ENCODE results near the gene ZNF526. TPM values are rescaled to one million over a fixed set of nuclear protein-coding genes. Genes with fewer than 3 reads are reported as not detected.
A peak's percentile ranks its signal among the peaks of the same experiment; 100 is the strongest.

ZNF526 gene
- total RNA-seq, 1 experiment from 2014 or later: 5.1 TPM

- H3K27ac ChIP-seq (ENCODE audit: low read length): no peak overlapping the region
- H3K36me3 ChIP-seq (ENCODE audit: low read depth, low read length): no peaks in the 10 kb centered on the region
- no peak overlapping the region for H3K4me2 ChIP-seq (ENCODE audit: low read length)
- intact Hi-C loops (cut with micrococcal nuclease): no loop called here
- CTCF ChIA-PET: interaction anchor here (0.8 to 1.4 kb wide), 3 partner anchors 24 to 150 kb away, joined by 3 read pairs; no protein-coding TSS in a partner anchor
- DNase-seq: peak; percentile 63
- no TSS peak for BruUV-seq (replicated peaks)
- H3K9me2 ChIP-seq (replicated peaks; ENCODE audit: low read length): no peaks in the 10 kb centered on the region
- peaks cover 25% of the 10 kb centered on the region for H3K79me2 ChIP-seq (ENCODE audit: low read length)
- H3K27me3 ChIP-seq (ENCODE audit: low read length): no peaks in the 10 kb centered on the region
- H3K4me1 ChIP-seq (ENCODE audit: insufficient read depth, low read length): peaks cover 1% of the 10 kb centered on the region
- TF ChIP-seq CTCF (conservative IDR thresholded peaks at IDR 0.05; ENCODE audit: low read depth, low read length): peak; percentile 60
- TF ChIP-seq EZH2phosphoT487 (IDR thresholded peaks at IDR 0.05; ENCODE audit: borderline replicate concordance, low read length): no peak
- TF ChIP-seq EZH2 (IDR thresholded peaks at IDR 0.05; ENCODE audit: low read length, unreplicated experiment): no peak
- H3K9me3 ChIP-seq (ENCODE audit: low read length): no peaks in the 10 kb centered on the region
- no peak overlapping the region for H2AFZ ChIP-seq (ENCODE audit: low read length)
- POLR2A ChIA-PET (ENCODE audit: unreplicated experiment): no interaction called here
- no peak for ATAC-seq
- H3K4me3 ChIP-seq (ENCODE audit: low read length): no peak overlapping the region
- no peaks in the 10 kb centered on the region for H4K20me1 ChIP-seq (ENCODE audit: low read length)
- H3K9ac ChIP-seq (ENCODE audit: low read length): no peak overlapping the region
- H3F3A ChIP-seq (ENCODE audit: low read length, unreplicated experiment): no peaks in the 10 kb centered on the region
Measured at GRCh38 chr19:42246143-42246921, 26.2 kb downstream of the ZNF526 start.

GRCh38 chr19:42246922-42247639 is 27.0 kb downstream of the ZNF526 start:
- ChIA-PET POLR2A (ENCODE audit: unreplicated experiment) (no interaction called here), CTCF (interaction anchor here (0.8 to 1.4 kb wide), 2 partner anchors 23 to 149 kb away, joined by 3 read pairs; no protein-coding TSS in a partner anchor)
- no peak overlapping the region for H3K4me3 ChIP-seq (ENCODE audit: low read length)
- no TSS peak for BruUV-seq (replicated peaks)
- H3K9me3 ChIP-seq (ENCODE audit: low read length): no peaks in the 10 kb centered on the region
- H3K79me2 ChIP-seq (ENCODE audit: low read length): peaks cover 25% of the 10 kb centered on the region
- H3K9me2 ChIP-seq (replicated peaks; ENCODE audit: low read length): no peaks in the 10 kb centered on the region
- no peaks in the 10 kb centered on the region for H3K27me3 ChIP-seq (ENCODE audit: low read length)
- H3F3A ChIP-seq (ENCODE audit: low read length, unreplicated experiment): no peaks in the 10 kb centered on the region
- ATAC-seq (no peak), DNase-seq (no peak)
- intact Hi-C loops (cut with micrococcal nuclease): no loop called here
- no peak overlapping the region for H3K9ac ChIP-seq (ENCODE audit: low read length)
- no peaks in the 10 kb centered on the region for H4K20me1 ChIP-seq (ENCODE audit: low read length)
- H3K36me3 ChIP-seq (ENCODE audit: low read depth, low read length): no peaks in the 10 kb centered on the region
- H3K4me1 ChIP-seq (ENCODE audit: insufficient read depth, low read length): peaks cover 4% of the 10 kb centered on the region; the same call in 1 of the 2 replicates
- no peak overlapping the region for H3K4me2 ChIP-seq (ENCODE audit: low read length)
- H2AFZ ChIP-seq (ENCODE audit: low read length): no peak overlapping the region
- TF ChIP-seq EZH2 (IDR thresholded peaks at IDR 0.05; ENCODE audit: low read length, unreplicated experiment): no peak
- TF ChIP-seq EZH2phosphoT487 (IDR thresholded peaks at IDR 0.05; ENCODE audit: borderline replicate concordance, low read length): no peak
- no peak for TF ChIP-seq CTCF (conservative IDR thresholded peaks at IDR 0.05; ENCODE audit: low read depth, low read length)
- H3K27ac ChIP-seq (ENCODE audit: low read length): no peak overlapping the region
